ENCODE measurements around the gene COX7B. TPM values are rescaled to one million over a fixed set of nuclear protein-coding genes. Genes with fewer than 3 reads are reported as not detected.

The COX7B gene
- total and polyA plus RNA-seq, 2 of the 8 experiments (the other 6 are each of a cell fraction or from before 2014, with no cell fraction given), result 268 to 974 TPM

DNA sequence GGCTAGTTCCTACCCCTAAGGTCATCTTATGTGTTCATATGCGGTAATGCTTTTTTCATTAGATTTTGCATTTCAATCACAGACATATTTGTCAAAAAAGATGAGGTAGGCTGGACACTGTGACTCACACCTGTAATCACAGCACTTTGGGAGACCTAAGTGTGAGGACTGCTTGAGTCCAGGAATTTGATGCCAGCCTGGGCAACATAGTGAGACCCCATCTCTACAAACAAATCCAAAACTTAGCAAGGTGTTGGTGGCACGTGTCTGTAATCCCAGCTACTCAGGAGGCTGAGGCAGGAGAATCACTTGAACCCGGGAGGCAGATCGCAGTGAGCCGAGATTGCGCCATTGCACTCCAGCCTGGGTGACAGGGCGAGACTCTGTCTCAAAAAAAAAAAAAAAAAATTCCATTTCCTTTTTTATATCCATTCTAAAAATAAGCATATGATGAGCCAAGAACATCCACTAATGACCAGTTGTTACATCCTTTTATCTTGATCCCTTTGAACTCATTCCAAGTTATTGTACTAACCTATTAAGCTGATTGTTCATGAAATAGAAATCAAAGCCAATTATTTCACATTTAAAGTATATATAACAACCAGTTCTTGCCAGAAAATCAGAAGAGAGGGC is 46.8 kb downstream of the COX7B start (continued):
- TF ChIP-seq SRF (IDR thresholded peaks at IDR 0.05; ENCODE audit: low read depth, low read length), result no peak
- TF ChIP-seq ATF2 (IDR thresholded peaks at IDR 0.05; ENCODE audit: low read length), result no peak
- no peak for TF ChIP-seq POU5F1 (IDR thresholded peaks at IDR 0.05; ENCODE audit: low read depth, low read length)
- no peak for TF ChIP-seq SP2 (IDR thresholded peaks at IDR 0.05; ENCODE audit: low read length)
- no peak for TF ChIP-seq MAX (IDR thresholded peaks at IDR 0.05)
- no peak for TF ChIP-seq SAP30 (IDR thresholded peaks at IDR 0.05; ENCODE audit: insufficient read depth, insufficient replicate concordance, low read length)
- no peak for TF ChIP-seq JUN (IDR thresholded peaks at IDR 0.05; ENCODE audit: low read depth, low read length)
- TF ChIP-seq CEBPB (IDR thresholded peaks at IDR 0.05; ENCODE audit: low read depth, low read length), result no peak
